WERI-Rb-1 (cell line): ENCODE results near the gene GNAS.
A peak's percentile ranks its signal among the peaks of the same experiment; 100 is the strongest.

ENCODE experiments used
- DNase-seq: peaks from one replicate; pipeline ENCODE4 v3.0.0-alpha.2; 2020
- H3K27ac ChIP-seq: fragments of 250-450 bp; sonication (Bioruptor Pico); 2 replicates; pipeline ENCODE4 v1.5.1; 2020; ENCODE audit warnings: mild to moderate bottlenecking, moderate library complexity
- H3K27me3 ChIP-seq: fragments of 250-450 bp; sonication (Bioruptor Pico); 2 replicates; pipeline ENCODE4 v1.5.1; 2021; ENCODE audit warnings: mild to moderate bottlenecking, low read depth, moderate library complexity; ENCODE audit not compliant: insufficient read depth, severe bottlenecking
- H3K36me3 ChIP-seq: fragments of 250-450 bp; sonication (Bioruptor Pico); 2 replicates; pipeline ENCODE4 v1.5.1; 2020; ENCODE audit warnings: mild to moderate bottlenecking, moderate library complexity
- H3K4me3 ChIP-seq: 2 replicates; pipeline ENCODE4 v1.5.1; 2011; ENCODE audit warnings: low read depth, mild to moderate bottlenecking, control low read depth, low read length
- H3K9me3 ChIP-seq: fragments of 250-450 bp; sonication (Bioruptor Pico); 2 replicates; pipeline ENCODE4 v1.5.1; 2021; ENCODE audit warnings: mild to moderate bottlenecking, moderate library complexity; ENCODE audit not compliant: severe bottlenecking
- CTCF ChIP-seq: IDR thresholded peaks from 2 replicates; pipeline ENCODE4 v1.5.1; 2011; ENCODE audit warnings: low read depth, mild to moderate bottlenecking, control low read depth, inconsistent platforms, low read length

GNAS gene

GRCh38 chr20:58886546-58886945 is 34.0 kb downstream of the GNAS start:
- no peak for TF ChIP-seq CTCF
- Histone ChIP-seq H3K27me3 (no peaks in the 10 kb centered on the region), H3K27ac (no peak overlapping the region), H3K4me3 (no peak overlapping the region), H3K9me3 (peaks cover 8% of the 10 kb centered on the region), H3K36me3 (no peaks in the 10 kb centered on the region)
- no peak for DNase-seq

DNA sequence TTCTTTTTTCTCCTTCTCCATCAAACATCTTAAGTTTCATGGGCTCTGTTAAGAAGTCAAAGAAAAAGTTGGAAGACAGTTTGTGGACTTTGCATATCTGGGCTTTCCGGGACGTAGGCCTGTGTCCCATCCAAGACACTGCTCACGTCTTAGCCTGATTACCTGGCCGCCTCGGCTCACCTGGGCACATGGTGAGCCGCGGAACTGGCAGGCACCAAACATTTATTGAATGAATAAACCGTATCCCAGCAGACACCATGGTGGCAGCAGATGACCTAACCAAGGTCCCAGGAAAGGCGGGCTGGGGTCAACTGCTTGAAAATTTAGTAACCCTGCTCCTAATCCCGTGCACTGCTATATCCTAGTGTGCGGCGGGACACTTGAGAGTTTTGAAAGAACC is 35.6 kb downstream of the GNAS start:
- DNase-seq: no peak
- Histone ChIP-seq H3K9me3 (peaks cover 8% of the 10 kb centered on the region), H3K27ac (no peak overlapping the region), H3K4me3 (no peak overlapping the region), H3K27me3 (no peaks in the 10 kb centered on the region), H3K36me3 (no peaks in the 10 kb centered on the region)
- TF ChIP-seq CTCF: no peak

- H3K27me3 ChIP-seq: no peaks in the 10 kb centered on the region
- no peak overlapping the region for H3K4me3 ChIP-seq
- peaks cover 8% of the 10 kb centered on the region for H3K9me3 ChIP-seq
- no peak for DNase-seq
- peaks cover 5% of the 10 kb centered on the region for H3K36me3 ChIP-seq
- no peak overlapping the region for H3K27ac ChIP-seq
- TF ChIP-seq CTCF: no peak
These were observed 36.2 kb downstream of the GNAS start for GRCh38 chr20:58888521-58889333.

DNA sequence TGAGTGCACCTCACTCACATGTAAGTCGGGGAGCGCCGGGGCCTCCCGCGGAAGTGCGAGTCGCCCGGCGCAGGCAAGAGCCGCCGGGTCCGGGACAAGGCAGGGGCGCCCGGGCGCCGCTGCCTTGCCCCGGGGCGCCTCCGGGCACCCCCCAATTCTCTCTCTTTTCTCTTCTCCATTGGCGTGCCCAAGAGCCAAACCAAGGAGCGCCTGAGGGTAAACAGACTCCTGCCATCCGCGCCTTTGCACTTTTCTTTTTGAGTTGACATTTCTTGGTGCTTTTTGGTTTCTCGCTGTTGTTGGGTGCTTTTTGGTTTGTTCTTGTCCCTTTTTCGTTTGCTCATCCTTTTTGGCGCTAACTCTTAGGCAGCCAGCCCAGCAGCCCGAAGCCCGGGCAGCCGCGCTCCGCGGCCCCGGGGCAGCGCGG is 36.8 kb downstream of the GNAS start:
- no peak for DNase-seq
- peak overlapping the region; percentile 89 for H3K27ac ChIP-seq
- H3K9me3 ChIP-seq: peaks cover 8% of the 10 kb centered on the region
- no peaks in the 10 kb centered on the region for H3K27me3 ChIP-seq
- H3K36me3 ChIP-seq: peaks cover 11% of the 10 kb centered on the region
- TF ChIP-seq CTCF: no peak
- H3K4me3 ChIP-seq: peak overlapping the region; percentile 36

GRCh38 chr20:58889798-58890517 is 37.4 kb downstream of the GNAS start:
- Histone ChIP-seq H3K27me3 (no peaks in the 10 kb centered on the region), H3K4me3 (peak overlapping the region; percentile 41), H3K9me3 (peaks cover 8% of the 10 kb centered on the region), H3K27ac (peak overlapping the region; percentile 89), H3K36me3 (peaks cover 11% of the 10 kb centered on the region)
- TF ChIP-seq CTCF: no peak
- no peak for DNase-seq
